ENCODE measurements around the gene PARN.

GRCh38 chr16:14572535-14572934 lies 57.5 kb downstream of the PARN start:
- TF ChIP-seq EZH2phosphoT487 (IDR thresholded peaks at IDR 0.05; ENCODE audit: insufficient read depth, low read depth) (no peak), EZH2 (IDR thresholded peaks at IDR 0.05; ENCODE audit: insufficient read depth, poor library complexity, severe bottlenecking) (no peak)
